HCT116 (cell line): ENCODE measurements around the gene GCNT1. TPM values are rescaled to one million over a fixed set of nuclear protein-coding genes. Genes with fewer than 3 reads are reported as not detected.

Source experiments
- ATAC-seq: fragments of 200-7000 bp; cut with Tn5 transposase; 2 replicates; pipeline ENCODE4 v1.9.1; 2020; ENCODE audit warnings: mild to moderate bottlenecking, moderate library complexity
- BruUV-seq: library from RNA; stranded (reverse); fragments of 400-500 nt; replicated peaks from 2 replicates; lab custom pipeline; 2021; lab: Mats Ljungman, UMichigan
- CTCF ChIA-PET: fragments of 300-600 bp; sonication (Branson Sonifier 250); formaldehyde crosslinking; loops from one replicate; lab custom pipeline; 2021; ENCODE audit warnings: antibody characterized with exemption; lab: Charles Lee
- POLR2A ChIA-PET: fragments of 300-600, 350-600 bp; sonication (Branson Sonifier 250); formaldehyde crosslinking; loops from one replicate; lab custom pipeline; 2021; ENCODE audit warnings: antibody characterized with exemption; lab: Charles Lee
- RAD21 ChIA-PET, 2 experiments: fragments of 300-600 bp; sonication (Branson Sonifier 250); formaldehyde crosslinking; loops; one replicate each; lab custom pipeline; 2023; ENCODE audit warnings: low total read pairs in 2 of 2; ENCODE audit not compliant: uncharacterized antibody in 2 of 2, unreplicated experiment in 2 of 2, low non-redundant PET in 1 of 2; lab: Charles Lee
- DNase-seq: peaks from one replicate; pipeline ENCODE4 v3.0.0-alpha.2; 2010; ENCODE audit warnings: low read depth, low spot score
- H2AFZ ChIP-seq: fragments of 200-600 bp; shearing (Covaris generic), sonication (generic); 2 replicates; pipeline ENCODE4 v1.6.1; 2017; ENCODE audit warnings: low read depth, mixed run types, mixed read lengths, antibody characterized with exemption, low read length; ENCODE audit not compliant: poor library complexity, severe bottlenecking
- H3K27ac ChIP-seq: 2 replicates; pipeline ENCODE4 v1.5.1; 2012; ENCODE audit warnings: low read depth, low read length
- H3K27me3 ChIP-seq: fragments of 200-600 bp; sonication (generic); 2 replicates; pipeline ENCODE4 v1.6.1; 2016; ENCODE audit warnings: mixed run types, low read length, mixed read lengths; ENCODE audit not compliant: insufficient read depth
- H3K36me3 ChIP-seq, 2 experiments: fragments of 200-500 bp in 1 of 2; fragments of 200-600 bp in 1 of 2; sonication (Bioruptor generic) in 1 of 2; sonication (generic) in 1 of 2; 2 replicates each; pipeline versions ENCODE4 v1.5.1 to v1.6.1; 2014 to 2016; ENCODE audit warnings: low read length in 2 of 2, inconsistent platforms in 1 of 2, mixed read lengths in 1 of 2, mixed run types in 1 of 2; ENCODE audit not compliant: insufficient read depth in 2 of 2, control insufficient read depth in 1 of 2
- H3K4me1 ChIP-seq, 2 experiments: fragments of 200-600 bp in 1 of 2; sonication (generic) in 1 of 2; 2 replicates each; pipeline versions ENCODE4 v1.5.1 to v1.6.1; 2012 to 2017; ENCODE audit warnings: low read length in 2 of 2, inconsistent platforms in 1 of 2, mild to moderate bottlenecking in 1 of 2, mixed read lengths in 1 of 2, mixed run types in 1 of 2, moderate library complexity in 1 of 2; ENCODE audit not compliant: insufficient read depth in 2 of 2, control insufficient read depth in 1 of 2
- H3K4me2 ChIP-seq: fragments of 200-600 bp; sonication (generic); 2 replicates; pipeline ENCODE4 v1.6.1; 2017; ENCODE audit warnings: mixed run types, low read length, mixed read lengths
- H3K4me3 ChIP-seq, 2 experiments: fragments of 200-600 bp in 1 of 2; sonication (generic) in 1 of 2; replicated peaks in 1 of 2; 2 replicates each; pipeline ENCODE4 v1.5.1; 2011 to 2016; ENCODE audit warnings: low read length in 2 of 2, control low read depth in 1 of 2, low read depth in 1 of 2, mild to moderate bottlenecking in 1 of 2, mixed read lengths in 1 of 2, mixed run types in 1 of 2
- H3K79me2 ChIP-seq: fragments of 200-600 bp; sonication (generic); 2 replicates; pipeline ENCODE4 v1.6.1; 2017; ENCODE audit warnings: mild to moderate bottlenecking, mixed run types, low read length, moderate library complexity, mixed read lengths; ENCODE audit not compliant: insufficient read depth
- H3K9ac ChIP-seq: fragments of 200-600 bp; sonication (generic); 2 replicates; pipeline ENCODE4 v1.6.1; 2016; ENCODE audit warnings: low read length, mixed read lengths
- H3K9me2 ChIP-seq: fragments of 200-600 bp; sonication (generic), shearing (Covaris generic); 2 replicates; pipeline ENCODE4 v1.6.1; 2017; ENCODE audit warnings: mixed run types, mild to moderate bottlenecking, moderate library complexity; ENCODE audit not compliant: insufficient read depth
- H3K9me3 ChIP-seq, 2 experiments: fragments of 200-500 bp in 1 of 2; fragments of 200-600 bp in 1 of 2; sonication (Bioruptor generic) in 1 of 2; sonication (generic) in 1 of 2; 2 replicates each; pipeline ENCODE4 v1.6.1; 2014 to 2017; ENCODE audit warnings: low read length in 2 of 2, mixed read lengths in 2 of 2, inconsistent platforms in 1 of 2, low read depth in 1 of 2, mild to moderate bottlenecking in 1 of 2, mixed run types in 1 of 2, moderate library complexity in 1 of 2; ENCODE audit not compliant: control insufficient read depth in 1 of 2, insufficient read depth in 1 of 2
- H4K20me1 ChIP-seq: fragments of 200-600 bp; sonication (generic), shearing (Covaris generic); 2 replicates; pipeline ENCODE4 v1.6.1; 2017; ENCODE audit warnings: mixed run types, mild to moderate bottlenecking, moderate library complexity; ENCODE audit not compliant: insufficient read depth
- CBX3 ChIP-seq: IDR thresholded peaks from 2 replicates; pipeline ENCODE4 v1.6.1; 2012; ENCODE audit warnings: low read depth
- EZH2 ChIP-seq: fragments of 200-600 bp; sonication (generic); IDR thresholded peaks from 2 replicates; pipeline ENCODE4 v1.6.1; 2017; ENCODE audit warnings: antibody characterized with exemption, mixed run types
- EZH2phosphoT487 ChIP-seq: fragments of 200-600 bp; IDR thresholded peaks from 2 replicates; pipeline ENCODE4 v1.6.1; 2018; ENCODE audit warnings: antibody characterized with exemption, borderline replicate concordance
- FOSL1 ChIP-seq: IDR thresholded peaks from 2 replicates; pipeline ENCODE4 v1.6.1; 2012; ENCODE audit warnings: low read depth
- JUND ChIP-seq: IDR thresholded peaks from 2 replicates; pipeline ENCODE4 v1.6.1; 2012
- POLR2AphosphoS5 ChIP-seq: IDR thresholded peaks from 2 replicates; pipeline ENCODE4 v1.6.1; 2011; ENCODE audit warnings: mild to moderate bottlenecking, low read depth, low read length, moderate library complexity
- SIN3A ChIP-seq: IDR thresholded peaks from 2 replicates; pipeline ENCODE4 v1.6.1; 2012; ENCODE audit warnings: low read depth
- SP1 ChIP-seq: IDR thresholded peaks from 2 replicates; pipeline ENCODE4 v1.6.1; 2012; ENCODE audit warnings: low read depth
- SRF ChIP-seq: IDR thresholded peaks from 2 replicates; pipeline ENCODE4 v1.6.1; 2012; ENCODE audit warnings: low read depth
- TCF7L2 ChIP-seq: IDR thresholded peaks from 2 replicates; pipeline ENCODE4 v1.7.0; 2011; ENCODE audit warnings: borderline replicate concordance, inconsistent platforms; ENCODE audit not compliant: insufficient read depth, insufficient read length; ENCODE audit errors: extremely low read depth
- YY1 ChIP-seq: IDR thresholded peaks from 2 replicates; pipeline ENCODE4 v1.6.1; 2011; ENCODE audit warnings: low read length, low read depth, moderate library complexity, mild to moderate bottlenecking; ENCODE audit not compliant: insufficient replicate concordance; ENCODE audit errors: extremely low read depth
- ZNF274 ChIP-seq: fragments of 200-500 bp; sonication (Bioruptor generic); IDR thresholded peaks from 2 replicates; pipeline ENCODE4 v1.6.1; 2014; ENCODE audit warnings: mild to moderate bottlenecking, low read depth, low read length, inconsistent platforms
- intact Hi-C: fragments of 100-400 bp; cut with micrococcal nuclease; formaldehyde crosslinking; loops from 2 replicates; pipeline ENCODE4 v1.10.0; 2022
- total RNA-seq: library from RNA; stranded (reverse); gene quantifications from one replicate; pipeline ENCODE4 v1.2.1, GENCODE V29; 2021; ENCODE audit not compliant: unreplicated experiment
- TF ChIP-seq, protein P1 (sequence below), 3 experiments: fragments of 200-600 bp in 1 of 3; sonication (generic) in 1 of 3; IDR thresholded peaks in 2 of 3; conservative IDR thresholded peaks in 1 of 3; 2 replicates each; pipeline ENCODE4 v1.5.1; 2012 to 2017; ENCODE audit warnings: low read depth in 2 of 3, low read length in 2 of 3, antibody characterized with exemption in 1 of 3, borderline replicate concordance in 1 of 3, control low read depth in 1 of 3, mild to moderate bottlenecking in 1 of 3, mixed read lengths in 1 of 3, mixed run types in 1 of 3, moderate library complexity in 1 of 3; ENCODE audit not compliant: insufficient read depth in 1 of 3
- TF ChIP-seq, protein P2 (sequence below): IDR thresholded peaks from 2 replicates; pipeline ENCODE4 v1.6.1; 2011; ENCODE audit warnings: mild to moderate bottlenecking, low read length, moderate library complexity; ENCODE audit not compliant: insufficient replicate concordance; ENCODE audit errors: extremely low read depth
- TF ChIP-seq, protein P3 (sequence below): IDR thresholded peaks from 2 replicates; pipeline ENCODE4 v1.6.1; 2012
- TF ChIP-seq, protein P4 (sequence below): IDR thresholded peaks from 2 replicates; pipeline ENCODE4 v1.6.1; 2012

GCNT1 gene
- total RNA-seq, 1 experiment from 2014 or later = 5.8 TPM

DNA sequence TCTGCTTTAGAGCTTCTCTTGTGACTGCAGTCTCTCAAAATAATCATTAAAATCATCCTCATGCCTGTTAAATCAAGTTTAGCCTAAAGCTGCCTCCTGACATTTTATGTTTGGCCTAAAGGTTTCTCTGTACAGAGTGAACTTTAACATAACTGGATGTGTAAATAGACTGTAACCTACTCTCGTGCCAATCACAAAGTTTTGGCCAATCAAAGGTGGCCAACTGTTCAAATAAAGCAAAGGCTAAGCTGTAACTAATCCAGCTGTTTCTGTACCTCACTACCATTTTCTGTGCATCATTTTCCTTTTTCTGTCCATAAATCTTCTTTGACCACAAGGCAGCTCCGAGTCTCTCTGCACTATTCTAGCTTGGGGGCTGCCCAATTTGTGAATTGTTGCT, 86.2 kb downstream of the GCNT1 start (continued):
- TF ChIP-seq, protein P1, sequence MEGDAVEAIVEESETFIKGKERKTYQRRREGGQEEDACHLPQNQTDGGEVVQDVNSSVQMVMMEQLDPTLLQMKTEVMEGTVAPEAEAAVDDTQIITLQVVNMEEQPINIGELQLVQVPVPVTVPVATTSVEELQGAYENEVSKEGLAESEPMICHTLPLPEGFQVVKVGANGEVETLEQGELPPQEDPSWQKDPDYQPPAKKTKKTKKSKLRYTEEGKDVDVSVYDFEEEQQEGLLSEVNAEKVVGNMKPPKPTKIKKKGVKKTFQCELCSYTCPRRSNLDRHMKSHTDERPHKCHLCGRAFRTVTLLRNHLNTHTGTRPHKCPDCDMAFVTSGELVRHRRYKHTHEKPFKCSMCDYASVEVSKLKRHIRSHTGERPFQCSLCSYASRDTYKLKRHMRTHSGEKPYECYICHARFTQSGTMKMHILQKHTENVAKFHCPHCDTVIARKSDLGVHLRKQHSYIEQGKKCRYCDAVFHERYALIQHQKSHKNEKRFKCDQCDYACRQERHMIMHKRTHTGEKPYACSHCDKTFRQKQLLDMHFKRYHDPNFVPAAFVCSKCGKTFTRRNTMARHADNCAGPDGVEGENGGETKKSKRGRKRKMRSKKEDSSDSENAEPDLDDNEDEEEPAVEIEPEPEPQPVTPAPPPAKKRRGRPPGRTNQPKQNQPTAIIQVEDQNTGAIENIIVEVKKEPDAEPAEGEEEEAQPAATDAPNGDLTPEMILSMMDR (IDR thresholded peaks at IDR 0.05 in 2 of 3, conservative IDR thresholded peaks at IDR 0.05 in 1 of 3; ENCODE audit: borderline replicate concordance in 1 of 3, insufficient read depth in 1 of 3, low read depth in 2 of 3, low read length in 2 of 3) = no peak
- no peak for TF ChIP-seq SRF
- TF ChIP-seq, protein P2, sequence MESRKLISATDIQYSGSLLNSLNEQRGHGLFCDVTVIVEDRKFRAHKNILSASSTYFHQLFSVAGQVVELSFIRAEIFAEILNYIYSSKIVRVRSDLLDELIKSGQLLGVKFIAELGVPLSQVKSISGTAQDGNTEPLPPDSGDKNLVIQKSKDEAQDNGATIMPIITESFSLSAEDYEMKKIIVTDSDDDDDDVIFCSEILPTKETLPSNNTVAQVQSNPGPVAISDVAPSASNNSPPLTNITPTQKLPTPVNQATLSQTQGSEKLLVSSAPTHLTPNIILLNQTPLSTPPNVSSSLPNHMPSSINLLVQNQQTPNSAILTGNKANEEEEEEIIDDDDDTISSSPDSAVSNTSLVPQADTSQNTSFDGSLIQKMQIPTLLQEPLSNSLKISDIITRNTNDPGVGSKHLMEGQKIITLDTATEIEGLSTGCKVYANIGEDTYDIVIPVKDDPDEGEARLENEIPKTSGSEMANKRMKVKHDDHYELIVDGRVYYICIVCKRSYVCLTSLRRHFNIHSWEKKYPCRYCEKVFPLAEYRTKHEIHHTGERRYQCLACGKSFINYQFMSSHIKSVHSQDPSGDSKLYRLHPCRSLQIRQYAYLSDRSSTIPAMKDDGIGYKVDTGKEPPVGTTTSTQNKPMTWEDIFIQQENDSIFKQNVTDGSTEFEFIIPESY = no peak

- no TSS peak for BruUV-seq
- intact Hi-C loops = no loop called here
- POLR2A ChIA-PET = no interaction called here
- no peaks in the 10 kb centered on the region for H3K36me3 ChIP-seq
- H3K79me2 ChIP-seq = no peaks in the 10 kb centered on the region
- H3K27ac ChIP-seq = no peak overlapping the region
- H3K9ac ChIP-seq = no peak overlapping the region
- CTCF ChIA-PET = no interaction called here
- no peak overlapping the region for H3K4me2 ChIP-seq
- ATAC-seq = no peak
- H3K9me2 ChIP-seq = no peaks in the 10 kb centered on the region
- no peak overlapping the region for H2AFZ ChIP-seq
- no peaks in the 10 kb centered on the region for H4K20me1 ChIP-seq
- H3K4me3 ChIP-seq = no peak overlapping the region
- RAD21 ChIA-PET = no interaction called here
- H3K4me1 ChIP-seq = no peaks in the 10 kb centered on the region
- H3K27me3 ChIP-seq = no peaks in the 10 kb centered on the region
- H3K9me3 ChIP-seq = no peaks in the 10 kb centered on the region
- DNase-seq = no peak
- TF ChIP-seq SRF (no peak), SP1 (no peak), EZH2 (no peak), SIN3A (no peak), JUND (no peak), TCF7L2 (no peak), EZH2phosphoT487 (no peak), FOSL1 (no peak), ZNF274 (no peak), YY1 (no peak), POLR2AphosphoS5 (no peak), CBX3 (no peak)
- TF ChIP-seq, protein P3, sequence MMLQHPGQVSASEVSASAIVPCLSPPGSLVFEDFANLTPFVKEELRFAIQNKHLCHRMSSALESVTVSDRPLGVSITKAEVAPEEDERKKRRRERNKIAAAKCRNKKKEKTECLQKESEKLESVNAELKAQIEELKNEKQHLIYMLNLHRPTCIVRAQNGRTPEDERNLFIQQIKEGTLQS = no peak
- TF ChIP-seq, protein P4, sequence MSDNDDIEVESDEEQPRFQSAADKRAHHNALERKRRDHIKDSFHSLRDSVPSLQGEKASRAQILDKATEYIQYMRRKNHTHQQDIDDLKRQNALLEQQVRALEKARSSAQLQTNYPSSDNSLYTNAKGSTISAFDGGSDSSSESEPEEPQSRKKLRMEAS = no peak
- TF ChIP-seq, protein P1 (IDR thresholded peaks at IDR 0.05 in 2 of 3, conservative IDR thresholded peaks at IDR 0.05 in 1 of 3; ENCODE audit: borderline replicate concordance in 1 of 3, insufficient read depth in 1 of 3, low read depth in 2 of 3, low read length in 2 of 3) = no peak
Observed at GRCh38 chr9:76552181-76552580, 93.2 kb downstream of the GCNT1 start.
